AG20443 (cell line): ENCODE measurements around the gene ZNF71.

Experiments
- DNase-seq: peaks from one replicate; pipeline ENCODE4 v3.0.0; 2012; ENCODE audit warnings: low spot score, mixed read lengths

Gene ZNF71

GRCh38 chr19:56594783-56595547 lies at the start of gene ZNF71:
Gene ZNF71 (plus strand): TSS chr19:56595302. CDS start chr19:56601559, 6,257 bp downstream.
- peak; percentile 100 for DNase-seq

- DNase-seq: no peak
These were observed 47.6 kb upstream of the ZNF71 start for GRCh38 chr19:56547535-56547934.

GRCh38 chr19:56554272-56554869 lies 40.7 kb upstream of the ZNF71 start:
- no peak for DNase-seq

GRCh38 chr19:56562766-56563165 lies 32.3 kb upstream of the ZNF71 start:
- no peak for DNase-seq

- peak; percentile 68 for DNase-seq
These were observed 28.2 kb upstream of the ZNF71 start for GRCh38 chr19:56566904-56567273.

GRCh38 chr19:56567274-56568120 lies 27.6 kb upstream of the ZNF71 start, which contains the start of gene ZNF470:
Gene ZNF470 (plus strand): TSS chr19:56567468. CDS start chr19:56570312, 2,844 bp downstream.
- DNase-seq: peak; percentile 98

GRCh38 chr19:56572589-56572988 lies 22.5 kb upstream of the ZNF71 start:
- DNase-seq: no peak

GRCh38 chr19:56573914-56574313 lies 21.2 kb upstream of the ZNF71 start:
- DNase-seq: no peak

GRCh38 chr19:56577719-56578602 lies 17.1 kb upstream of the ZNF71 start:
- DNase-seq: no peak

- DNase-seq: no peak
These were observed 688 bp upstream of the ZNF71 start for GRCh38 chr19:56594446-56594782.

GRCh38 chr19:56595548-56595899 lies 422 bp downstream of the ZNF71 start:
- no peak for DNase-seq

- no peak for DNase-seq
These were observed 1.6 kb downstream of the ZNF71 start for GRCh38 chr19:56596676-56597075.

GRCh38 chr19:56597696-56598095 lies 2.6 kb downstream of the ZNF71 start:
- DNase-seq: no peak

- DNase-seq: no peak
These were observed 6.3 kb downstream of the ZNF71 start for GRCh38 chr19:56601375-56601774.

GRCh38 chr19:56603829-56604228 lies 8.7 kb downstream of the ZNF71 start:
- DNase-seq: no peak

- no peak for DNase-seq
These were observed 13.3 kb downstream of the ZNF71 start for GRCh38 chr19:56608274-56608964.

GRCh38 chr19:56611288-56611687 lies 16.2 kb downstream of the ZNF71 start:
- no peak for DNase-seq

GRCh38 chr19:56612737-56613136 lies 17.6 kb downstream of the ZNF71 start:
- no peak for DNase-seq

GRCh38 chr19:56613639-56614038 lies 18.5 kb downstream of the ZNF71 start:
- no peak for DNase-seq

GRCh38 chr19:56617531-56617930 lies 22.4 kb downstream of the ZNF71 start:
- no peak for DNase-seq

- no peak for DNase-seq
These were observed 24.0 kb downstream of the ZNF71 start for GRCh38 chr19:56619121-56619520.
